H1 (cell line): ENCODE results near the gene ATP6V1G3. TPM values are rescaled to one million over a fixed set of nuclear protein-coding genes. Genes with fewer than 3 reads are reported as not detected.

Experiments
- CTCF ChIA-PET: fragments of 300-600 bp; sonication (Branson Sonifier 250); formaldehyde crosslinking; loops from one replicate; lab custom pipeline; 2021; ENCODE audit not compliant: partially characterized antibody; lab: Charles Lee
- POLR2A ChIA-PET: fragments of 300-600 bp; sonication (Branson Sonifier 250); formaldehyde crosslinking; loops from one replicate; lab custom pipeline; 2021; ENCODE audit warnings: inconsistent platforms; ENCODE audit not compliant: partially characterized antibody; lab: Charles Lee
- DNase-seq, 2 experiments: peaks; one replicate each; pipeline versions ENCODE4 v3.0.0 to v3.0.0-alpha.2; 2010 to 2022; ENCODE audit warnings: low spot score in 2 of 2, low read depth in 1 of 2, mixed read lengths in 1 of 2
- FAIRE-seq: peaks from 2 replicates; lab custom pipeline; 2011; peaks lifted over from hg19 to GRCh38; lab: Jason Lieb, UNC
- H2AFZ ChIP-seq: 2 replicates; pipeline ENCODE4 v1.8.1; 2012; ENCODE audit warnings: low read length, inconsistent platforms
- H2AK5ac ChIP-seq: 2 replicates; pipeline ENCODE4 v1.6.1; 2013; ENCODE audit warnings: low read depth, low read length
- H2BK120ac ChIP-seq: replicated peaks from 2 replicates; pipeline ENCODE3; 2013; ENCODE audit warnings: low read depth, low read length, inconsistent platforms
- H2BK12ac ChIP-seq: 2 replicates; pipeline ENCODE4 v1.6.1; 2013; ENCODE audit warnings: low read depth, low read length
- H2BK15ac ChIP-seq: 2 replicates; pipeline ENCODE4 v1.6.1; 2013; ENCODE audit warnings: low read length
- H2BK20ac ChIP-seq: 2 replicates; pipeline ENCODE4 v1.6.1; 2013; ENCODE audit warnings: low read length
- H2BK5ac ChIP-seq: 2 replicates; pipeline ENCODE4 v1.6.1; 2013; ENCODE audit warnings: low read depth, low read length
- H3K14ac ChIP-seq: 2 replicates; pipeline ENCODE4 v1.6.1; 2013; ENCODE audit warnings: inconsistent platforms; ENCODE audit not compliant: insufficient read length
- H3K18ac ChIP-seq: 2 replicates; pipeline ENCODE4 v1.6.1; 2013; ENCODE audit warnings: low read length; ENCODE audit errors: extremely low read depth
- H3K23ac ChIP-seq: 2 replicates; pipeline ENCODE4 v1.6.1; 2013; ENCODE audit warnings: inconsistent platforms; ENCODE audit not compliant: insufficient read length
- H3K23me2 ChIP-seq: 2 replicates; pipeline ENCODE4 v1.6.1; 2013; ENCODE audit warnings: low read depth, low read length
- H3K27ac ChIP-seq: 2 replicates; pipeline ENCODE4 v1.6.1; 2011; ENCODE audit warnings: low read depth, low read length, inconsistent platforms
- H3K27me3 ChIP-seq, 4 experiments: replicated peaks in 1 of 4; 1 replicate in 1 of 4; 2 replicates in 3 of 4; pipeline versions ENCODE4 v1.6.1 to v1.8.1; 2011 to 2013; ENCODE audit warnings: low read length in 3 of 4, mild to moderate bottlenecking in 3 of 4, inconsistent platforms in 2 of 4, mixed read lengths in 2 of 4, moderate library complexity in 1 of 4; ENCODE audit not compliant: control insufficient read depth in 3 of 4, insufficient read depth in 3 of 4; ENCODE audit errors: extremely low read depth in 1 of 4
- H3K36me3 ChIP-seq, 4 experiments: 2 replicates each; pipeline versions ENCODE4 v1.6.1 to v1.8.1; 2011 to 2013; ENCODE audit warnings: mild to moderate bottlenecking in 4 of 4, low read length in 3 of 4, moderate library complexity in 2 of 4, control low read depth in 1 of 4, inconsistent platforms in 1 of 4; ENCODE audit not compliant: insufficient read depth in 4 of 4, control insufficient read depth in 2 of 4
- H3K4ac ChIP-seq: replicated peaks from 2 replicates; pipeline ENCODE3; 2013; ENCODE audit warnings: low read length, low read depth, mixed read lengths, inconsistent platforms; ENCODE audit not compliant: insufficient read length
- H3K4me1 ChIP-seq, 4 experiments: replicated peaks in 1 of 4; 1 replicate in 1 of 4; 2 replicates in 3 of 4; pipeline versions ENCODE4 v1.6.1 to v1.8.1; 2011 to 2013; ENCODE audit warnings: low read length in 3 of 4, inconsistent platforms in 2 of 4, mixed read lengths in 1 of 4; ENCODE audit not compliant: insufficient read depth in 4 of 4, control insufficient read depth in 3 of 4
- H3K4me2 ChIP-seq, 2 experiments: 2 replicates each; pipeline versions ENCODE4 v1.6.1 to v1.8.1; 2011 to 2013; ENCODE audit warnings: low read depth in 2 of 2, low read length in 2 of 2, control low read depth in 1 of 2, inconsistent platforms in 1 of 2, mild to moderate bottlenecking in 1 of 2; ENCODE audit not compliant: insufficient read depth in 1 of 2
- H3K4me3 ChIP-seq, 4 experiments: fragments of 200-600, 300-600 bp in 1 of 4; sonication (generic), shearing (Covaris generic), sonication (Bioruptor Twin) in 1 of 4; 2 replicates each; pipeline versions ENCODE4 v1.5.1 to v1.8.1; 2011 to 2016; ENCODE audit warnings: low read length in 4 of 4, low read depth in 3 of 4, control low read depth in 2 of 4, inconsistent platforms in 2 of 4, mild to moderate bottlenecking in 2 of 4, mixed read lengths in 1 of 4, moderate library complexity in 1 of 4; ENCODE audit not compliant: insufficient read depth in 2 of 4; ENCODE audit errors: extremely low read depth in 1 of 4
- H3K56ac ChIP-seq: replicated peaks from 2 replicates; pipeline ENCODE3; 2013; ENCODE audit warnings: low read depth, mild to moderate bottlenecking, mixed read lengths, low read length, inconsistent platforms; ENCODE audit not compliant: insufficient read length
- H3K79me1 ChIP-seq: 2 replicates; pipeline ENCODE4 v1.6.1; 2013; ENCODE audit warnings: low read depth, low read length, control low read depth
- H3K79me2 ChIP-seq, 2 experiments: 2 replicates each; pipeline versions ENCODE4 v1.6.1 to v1.8.1; 2012 to 2013; ENCODE audit warnings: low read length in 2 of 2, mild to moderate bottlenecking in 2 of 2, inconsistent platforms in 1 of 2; ENCODE audit not compliant: insufficient read depth in 2 of 2, control insufficient read depth in 1 of 2
- H3K9ac ChIP-seq, 4 experiments: replicated peaks in 1 of 4; 1 replicate in 1 of 4; 2 replicates in 3 of 4; pipeline versions ENCODE4 v1.6.1 to v1.8.1; 2011 to 2013; ENCODE audit warnings: low read depth in 3 of 4, low read length in 3 of 4, control low read depth in 2 of 4, mild to moderate bottlenecking in 2 of 4, moderate library complexity in 2 of 4, inconsistent platforms in 1 of 4; ENCODE audit errors: extremely low read depth in 1 of 4
- H3K9me3 ChIP-seq, 2 experiments: 2 replicates each; pipeline versions ENCODE4 v1.6.1 to v1.8.1; 2012 to 2013; ENCODE audit warnings: mild to moderate bottlenecking in 2 of 2, moderate library complexity in 2 of 2, control low read depth in 1 of 2, inconsistent platforms in 1 of 2, low read depth in 1 of 2, low read length in 1 of 2, mixed read lengths in 1 of 2; ENCODE audit not compliant: insufficient read depth in 2 of 2
- H4K20me1 ChIP-seq, 2 experiments: replicated peaks in 1 of 2; 2 replicates each; pipeline versions ENCODE3 to v1.8.1; 2011 to 2013; ENCODE audit warnings: inconsistent platforms in 2 of 2, low read length in 2 of 2, mild to moderate bottlenecking in 1 of 2; ENCODE audit not compliant: insufficient read depth in 2 of 2, control insufficient read depth in 1 of 2
- H4K5ac ChIP-seq: 2 replicates; pipeline ENCODE4 v1.6.1; 2013; ENCODE audit warnings: low read length, low read depth, mixed read lengths, inconsistent platforms; ENCODE audit not compliant: insufficient read length
- H4K8ac ChIP-seq: 2 replicates; pipeline ENCODE4 v1.8.0; 2013; ENCODE audit warnings: mild to moderate bottlenecking, moderate library complexity, low read length, inconsistent platforms; ENCODE audit not compliant: insufficient read depth; ENCODE audit errors: extremely low read depth
- H4K91ac ChIP-seq: replicated peaks from 2 replicates; pipeline ENCODE3; 2013; ENCODE audit warnings: low read length, mixed read lengths, inconsistent platforms; ENCODE audit not compliant: insufficient read length
- BACH1 ChIP-seq: IDR thresholded peaks from 2 replicates; pipeline ENCODE4 v1.6.1; 2012; ENCODE audit warnings: low read length, improper control_type of control experiment
- BCL11A ChIP-seq, 2 experiments: IDR thresholded peaks; one replicate each; pipeline ENCODE4 v1.6.1; 2011; ENCODE audit warnings: low read depth in 2 of 2, low read length in 2 of 2, mild to moderate bottlenecking in 2 of 2
- BRCA1 ChIP-seq: IDR thresholded peaks from 2 replicates; pipeline ENCODE4 v1.6.1; 2012; ENCODE audit warnings: low read depth, low read length, improper control_type of control experiment
- HDAC6 ChIP-seq: IDR thresholded peaks from one replicate; pipeline ENCODE4 v1.7.1; 2012; ENCODE audit warnings: low read depth, mild to moderate bottlenecking, inconsistent platforms, low read length, moderate library complexity
- RAD21 ChIP-seq, 2 experiments: IDR thresholded peaks in 1 of 2; conservative IDR thresholded peaks in 1 of 2; 2 replicates each; pipeline ENCODE4 v1.6.1; 2011; ENCODE audit warnings: low read depth in 2 of 2, low read length in 2 of 2, improper control_type of control experiment in 1 of 2, inconsistent platforms in 1 of 2, mild to moderate bottlenecking in 1 of 2, moderate library complexity in 1 of 2
- RNF2 ChIP-seq: fragments of 200-900, 300-1000 bp; sonication (generic); IDR thresholded peaks from 2 replicates; pipeline ENCODE4 v1.7.1; 2016; ENCODE audit warnings: borderline replicate concordance, low read depth, mild to moderate bottlenecking, antibody characterized with exemption, low read length; ENCODE audit not compliant: poor library complexity, severe bottlenecking; ENCODE audit errors: missing control alignments
- SIN3A ChIP-seq, 2 experiments: IDR thresholded peaks in 1 of 2; conservative IDR thresholded peaks in 1 of 2; 2 replicates each; pipeline ENCODE4 v1.6.1; 2011 to 2012; ENCODE audit warnings: low read length in 2 of 2, improper control_type of control experiment in 1 of 2, low read depth in 1 of 2, mild to moderate bottlenecking in 1 of 2
- SIRT6 ChIP-seq: IDR thresholded peaks from one replicate; pipeline ENCODE4 v1.7.1; 2012; ENCODE audit warnings: low read length, inconsistent platforms
- polyA plus RNA-seq, 7 experiments: library from polyadenylated mRNA; depleted of rRNA in 3 of 7; stranded (reverse) in 5 of 7; unstranded in 2 of 7; fragments of >200 nt in 5 of 7; fragments of 200-250 nt in 2 of 7; gene quantifications; 1 replicate in 5 of 7; 2 replicates in 1 of 7; 4 replicates in 1 of 7; pipeline versions ENCODE4 v1.2.1 to v1.2.3, GENCODE V29; 2011 to 2013; ENCODE audit warnings: missing spikeins in 2 of 7, mixed read lengths in 2 of 7
- total RNA-seq: library from RNA; stranded (reverse); fragmentation: NEBNext Ultra II Directional; extraction: Animal tissue kit (Norgen Biotek cat#: 25700); gene quantifications from 2 replicates; pipeline ENCODE4 v1.2.1, GENCODE V29; 2021

ATP6V1G3 gene
- total and polyA plus RNA-seq, 2 of the 8 experiments (the other 6 are each of a cell fraction or from before 2014, with no cell fraction given) = not detected

DNA sequence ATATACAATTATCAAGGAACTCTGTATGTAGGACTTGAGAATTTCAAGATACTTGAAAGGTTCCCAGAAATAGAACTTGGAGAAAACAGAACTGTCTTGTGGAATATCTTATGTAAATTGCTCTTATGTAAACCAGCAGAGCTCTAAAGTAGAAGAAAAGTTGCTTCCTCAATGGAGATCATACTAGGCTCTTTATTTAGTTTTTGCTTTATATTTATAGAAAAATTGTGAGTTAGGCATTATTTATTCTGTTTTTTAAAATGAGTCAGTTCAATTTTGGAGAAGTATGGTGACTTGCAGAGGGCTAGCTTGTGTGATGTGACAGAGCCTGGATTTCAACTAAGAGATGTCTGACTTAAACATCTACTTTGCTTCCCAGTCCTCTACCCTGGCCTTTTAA, 40.4 kb downstream of the ATP6V1G3 start:
- Histone ChIP-seq H4K8ac (no peak overlapping the region), H3K14ac (no peak overlapping the region), H2BK15ac (no peak overlapping the region), H3K9ac (no peak overlapping the region), H3K56ac (no peak overlapping the region), H3K27ac (no peak overlapping the region), H3K9me3 (0 out of 4 replicates have a peak, but pooled peaks cover 3 to 5% of the 10 kb centered on the region in 2 experiments), H2BK12ac (no peak overlapping the region), H2BK5ac (no peak overlapping the region), H4K91ac (no peak overlapping the region), H3K4me2 (no peak overlapping the region), H2BK120ac (no peak overlapping the region), H3K36me3 (no peaks in the 10 kb centered on the region), H3K79me2 (no peaks in the 10 kb centered on the region), H2AK5ac (no peak overlapping the region), H3K18ac (no peak overlapping the region), H3K4me3 (no peak overlapping the region), H2BK20ac (no peak overlapping the region), H3K4me1 (no peaks in the 10 kb centered on the region), H4K5ac (no peak overlapping the region), H3K4ac (no peak overlapping the region), H3K27me3 (no peaks in the 10 kb centered on the region), H3K23me2 (no peaks in the 10 kb centered on the region), H2AFZ (no peak overlapping the region), H3K23ac (no peak overlapping the region), H4K20me1 (no peaks in the 10 kb centered on the region), H3K79me1 (no peaks in the 10 kb centered on the region)
- FAIRE-seq = no peak
- TF ChIP-seq BCL11A (IDR thresholded peaks at IDR 0.05; ENCODE audit: low read depth in 2 of 2, low read length in 2 of 2) (no peak), BRCA1 (no peak), RNF2 (no peak), RAD21 (IDR thresholded peaks at IDR 0.05 in 1 of 2, conservative IDR thresholded peaks at IDR 0.05 in 1 of 2; ENCODE audit: low read depth in 2 of 2, low read length in 2 of 2) (no peak), SIRT6 (no peak), BACH1 (no peak), HDAC6 (no peak), SIN3A (conservative IDR thresholded peaks at IDR 0.05 in 1 of 2, IDR thresholded peaks at IDR 0.05 in 1 of 2; ENCODE audit: low read depth in 1 of 2, low read length in 2 of 2) (no peak)
- no peak for DNase-seq
- ChIA-PET CTCF (no interaction called here), POLR2A (no interaction called here)
